BE2C (cell line): ENCODE results near the gene TM4SF18.

Experiments
- DNase-seq: peaks from one replicate; pipeline ENCODE4 v3.0.0-alpha.2; 2020
- H3K27me3 ChIP-seq: fragments of 250-450 bp; sonication (Bioruptor Pico); 2 replicates; pipeline ENCODE4 v1.5.1; 2020; ENCODE audit warnings: mild to moderate bottlenecking
- H3K36me3 ChIP-seq: fragments of 250-450 bp; sonication (Bioruptor Pico); 2 replicates; pipeline ENCODE4 v1.5.1; 2020; ENCODE audit warnings: mild to moderate bottlenecking
- H3K4me1 ChIP-seq: fragments of 250-450 bp; sonication (Bioruptor Pico); 2 replicates; pipeline ENCODE4 v1.5.1; 2020
- H3K4me3 ChIP-seq: 2 replicates; pipeline ENCODE4 v1.5.1; 2011; ENCODE audit warnings: low read depth, low read length
- H3K9me3 ChIP-seq: fragments of 250-450 bp; sonication (Bioruptor Pico); 2 replicates; pipeline ENCODE4 v1.5.1; 2020
- CTCF ChIP-seq: IDR thresholded peaks from 2 replicates; pipeline ENCODE4 v1.5.1; 2012; ENCODE audit warnings: mild to moderate bottlenecking, low read depth, low read length

The TM4SF18 gene

GRCh38 chr3:149314807-149315578 lies 18.4 kb downstream of the TM4SF18 start:
- no peaks in the 10 kb centered on the region for H3K9me3 ChIP-seq
- H3K4me3 ChIP-seq, result no peak overlapping the region
- no peaks in the 10 kb centered on the region for H3K4me1 ChIP-seq
- DNase-seq, result no peak
- no peaks in the 10 kb centered on the region for H3K27me3 ChIP-seq
- H3K36me3 ChIP-seq, result no peaks in the 10 kb centered on the region
- no peak for TF ChIP-seq CTCF

GRCh38 chr3:149313542-149313941 lies 19.9 kb downstream of the TM4SF18 start:
- no peak for TF ChIP-seq CTCF

GRCh38 chr3:149310796-149311534 lies 22.5 kb downstream of the TM4SF18 start:
- H3K9me3 ChIP-seq, result no peaks in the 10 kb centered on the region
- no peak for DNase-seq
- no peaks in the 10 kb centered on the region for H3K4me1 ChIP-seq
- TF ChIP-seq CTCF, result no peak
- H3K27me3 ChIP-seq, result no peaks in the 10 kb centered on the region
- no peaks in the 10 kb centered on the region for H3K36me3 ChIP-seq
- no peak overlapping the region for H3K4me3 ChIP-seq

More at GRCh38 chr3:149313542-149313941, 19.9 kb downstream of the TM4SF18 start:
- Histone ChIP-seq H3K36me3 (no peaks in the 10 kb centered on the region), H3K4me3 (no peak overlapping the region), H3K9me3 (no peaks in the 10 kb centered on the region), H3K27me3 (no peaks in the 10 kb centered on the region), H3K4me1 (no peaks in the 10 kb centered on the region)
- no peak for DNase-seq

GRCh38 chr3:149307435-149307783 lies 26.0 kb downstream of the TM4SF18 start:
- Histone ChIP-seq H3K36me3 (no peaks in the 10 kb centered on the region), H3K4me3 (no peak overlapping the region), H3K4me1 (no peaks in the 10 kb centered on the region), H3K9me3 (no peaks in the 10 kb centered on the region), H3K27me3 (no peaks in the 10 kb centered on the region)
- TF ChIP-seq CTCF, result no peak
- DNase-seq, result no peak

GRCh38 chr3:149306751-149307434 lies 26.5 kb downstream of the TM4SF18 start:
- TF ChIP-seq CTCF, result no peak
- Histone ChIP-seq H3K4me1 (no peaks in the 10 kb centered on the region), H3K9me3 (no peaks in the 10 kb centered on the region), H3K27me3 (no peaks in the 10 kb centered on the region), H3K4me3 (no peak overlapping the region), H3K36me3 (no peaks in the 10 kb centered on the region)
- no peak for DNase-seq
